ENCODE measurements around the gene TSPEAR.

GRCh38 chr21:44510109-44510507 lies 201.3 kb downstream of the TSPEAR start:
- TF ChIP-seq CTCF (IDR thresholded peaks at IDR 0.05; ENCODE audit: low read depth, low read length, poor library complexity, severe bottlenecking) (no peak), EZH2phosphoT487 (IDR thresholded peaks at IDR 0.05; ENCODE audit: borderline replicate concordance, low read length) (no peak)

Data from DOHH2 (cell line).